ENCODE measurements around the gene KBTBD3. TPM values are rescaled to one million over a fixed set of nuclear protein-coding genes. Genes with fewer than 3 reads are reported as not detected.
A peak's percentile ranks its signal among the peaks of the same experiment; 100 is the strongest.

Gene KBTBD3, protein sequence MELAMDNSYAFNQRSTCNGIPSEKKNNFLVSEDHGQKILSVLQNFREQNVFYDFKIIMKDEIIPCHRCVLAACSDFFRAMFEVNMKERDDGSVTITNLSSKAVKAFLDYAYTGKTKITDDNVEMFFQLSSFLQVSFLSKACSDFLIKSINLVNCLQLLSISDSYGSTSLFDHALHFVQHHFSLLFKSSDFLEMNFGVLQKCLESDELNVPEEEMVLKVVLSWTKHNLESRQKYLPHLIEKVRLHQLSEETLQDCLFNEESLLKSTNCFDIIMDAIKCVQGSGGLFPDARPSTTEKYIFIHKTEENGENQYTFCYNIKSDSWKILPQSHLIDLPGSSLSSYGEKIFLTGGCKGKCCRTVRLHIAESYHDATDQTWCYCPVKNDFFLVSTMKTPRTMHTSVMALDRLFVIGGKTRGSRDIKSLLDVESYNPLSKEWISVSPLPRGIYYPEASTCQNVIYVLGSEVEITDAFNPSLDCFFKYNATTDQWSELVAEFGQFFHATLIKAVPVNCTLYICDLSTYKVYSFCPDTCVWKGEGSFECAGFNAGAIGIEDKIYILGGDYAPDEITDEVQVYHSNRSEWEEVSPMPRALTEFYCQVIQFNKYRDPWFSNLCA
- 3.4 and 4.0 TPM in 2 replicates for total RNA-seq (2014; rRNA removed; shearing (Covaris generic))

DNA sequence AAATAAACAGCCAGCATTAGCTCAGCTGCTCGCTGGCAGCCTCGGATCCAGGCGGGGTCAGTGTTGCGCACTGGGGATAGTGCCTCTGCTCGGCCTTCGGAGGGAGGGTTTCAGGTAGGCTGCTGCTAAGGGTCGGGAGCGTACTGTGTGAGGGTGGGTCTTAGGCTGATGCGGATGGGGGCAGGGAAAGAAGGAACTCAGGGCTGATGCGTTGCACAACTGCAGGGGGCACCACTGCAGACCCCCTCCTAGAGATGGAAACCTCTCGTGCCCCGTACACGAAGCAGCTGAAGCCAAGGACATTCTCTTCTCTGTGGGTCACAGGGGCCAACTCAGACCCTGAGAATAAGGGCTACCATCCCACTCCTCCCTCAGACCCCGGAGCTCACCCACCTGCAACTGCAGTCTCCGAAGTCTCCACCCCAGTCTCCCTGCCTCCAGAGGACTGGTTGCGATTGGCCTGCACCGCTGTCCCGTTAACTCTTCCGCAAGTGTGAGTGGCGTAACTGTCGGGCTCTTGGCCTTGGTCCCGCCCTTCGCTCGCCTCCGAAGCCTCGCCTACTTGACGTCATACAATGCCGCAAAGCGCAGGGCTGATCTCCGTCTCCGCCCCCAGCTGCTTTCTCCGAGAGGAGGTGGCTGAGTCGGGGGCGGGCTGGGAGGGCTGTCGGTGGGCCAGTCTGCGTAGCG lies at the start of gene KBTBD3:
KBTBD3 (minus strand) TSS at position 429 of the 690 bp plus-strand sequence. CDS start 18,250 bp downstream, outside the sequence.
- H3K36me3 ChIP-seq (replicated peaks; ENCODE audit: control insufficient read depth, insufficient read depth, low read length), result peaks cover 10% of the 10 kb centered on the region
- no peaks in the 10 kb centered on the region for H3K27me3 ChIP-seq (ENCODE audit: control insufficient read depth, insufficient read depth, low read length)
- peak within 1 kb of the TSS; percentile 93 for H3K4me3 ChIP-seq (ENCODE audit: insufficient read depth, low read depth, low read length)
- peak; percentile 89 for DNase-seq

DNA sequence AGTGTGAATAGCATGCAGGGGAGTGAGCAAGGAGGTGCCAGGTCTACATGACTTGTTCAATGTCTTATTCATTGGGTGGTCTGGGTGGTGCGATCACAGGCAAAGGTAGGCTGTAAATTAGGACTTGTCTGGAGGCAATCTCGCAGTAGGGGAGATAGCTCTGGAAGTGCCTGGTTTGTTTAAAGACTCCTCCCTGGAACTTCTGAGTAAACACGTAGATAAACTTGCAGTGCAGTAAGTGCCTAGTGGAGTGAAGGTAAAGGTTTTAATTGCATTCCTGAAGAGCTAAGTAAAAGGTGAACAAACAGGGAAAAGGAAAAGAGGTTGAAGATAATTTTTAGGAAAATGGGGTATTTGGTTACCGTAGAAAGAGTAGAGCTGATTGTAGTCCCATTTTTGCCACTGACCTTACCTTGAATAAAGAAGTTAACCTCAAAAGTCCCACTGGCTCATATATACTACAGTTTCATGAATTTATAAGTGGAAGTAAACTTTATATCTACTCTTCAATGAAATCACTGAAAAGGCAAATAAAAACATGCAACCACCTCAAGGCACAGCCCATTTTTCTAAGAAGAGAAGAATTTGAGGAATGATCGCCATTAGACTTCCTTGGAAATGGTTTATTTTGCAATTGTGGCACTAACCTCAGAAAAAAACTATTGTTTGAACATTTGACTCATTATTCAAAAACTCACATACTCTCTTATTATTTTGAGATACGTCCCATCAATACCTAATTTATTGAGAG lies 44.6 kb upstream of the KBTBD3 start:
- H3K36me3 ChIP-seq (replicated peaks; ENCODE audit: control insufficient read depth, insufficient read depth, low read length), result no peaks in the 10 kb centered on the region

DNA sequence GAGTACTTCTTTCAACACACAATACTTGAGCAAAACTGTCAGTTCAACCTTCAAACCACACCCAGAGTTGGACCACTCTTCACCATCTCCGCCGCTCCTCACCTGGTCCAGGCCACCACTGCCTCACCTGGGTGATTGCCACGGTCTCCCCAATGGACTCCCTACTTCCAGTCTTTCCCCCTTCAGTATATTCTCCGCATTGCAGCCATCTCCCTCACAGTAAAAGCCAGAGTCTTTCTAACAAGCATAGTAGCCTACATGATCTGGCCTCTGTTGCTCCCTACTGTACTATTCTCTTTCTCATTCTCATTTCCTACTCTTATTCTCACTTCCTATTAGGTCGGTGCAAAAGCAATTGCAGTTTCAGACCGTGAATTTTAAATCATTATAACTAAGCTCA lies 28.8 kb upstream of the KBTBD3 start:
- no peak for DNase-seq
- Histone ChIP-seq H3K4me3 (ENCODE audit: insufficient read depth, low read depth, low read length) (no peak overlapping the region), H3K27me3 (ENCODE audit: control insufficient read depth, insufficient read depth, low read length) (no peaks in the 10 kb centered on the region), H3K36me3 (replicated peaks; ENCODE audit: control insufficient read depth, insufficient read depth, low read length) (no peaks in the 10 kb centered on the region)

More for the DNA sequence above, 44.6 kb upstream of the KBTBD3 start:
- no peak for DNase-seq
- Histone ChIP-seq H3K27me3 (ENCODE audit: control insufficient read depth, insufficient read depth, low read length) (no peaks in the 10 kb centered on the region), H3K4me3 (ENCODE audit: insufficient read depth, low read depth, low read length) (no peak overlapping the region)

DNA sequence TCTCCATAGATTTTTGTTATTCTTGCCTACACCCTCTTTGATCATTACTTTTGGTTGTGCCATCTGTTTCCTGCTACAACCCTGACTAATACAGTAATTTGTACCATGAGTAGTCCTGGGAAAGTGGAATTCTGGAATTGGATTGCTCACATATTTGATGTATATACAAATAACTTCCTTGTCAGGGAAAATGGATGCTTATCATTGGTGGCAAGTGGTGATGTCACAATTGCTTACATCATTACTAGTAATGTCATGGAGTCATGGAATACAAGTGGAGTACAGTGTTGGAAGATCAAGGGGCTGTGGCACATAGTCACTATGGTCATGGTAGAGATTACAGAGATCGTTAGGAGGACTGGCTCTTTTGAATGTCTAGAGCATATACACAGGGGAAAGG lies 24.7 kb upstream of the KBTBD3 start:
- Histone ChIP-seq H3K4me3 (ENCODE audit: insufficient read depth, low read depth, low read length) (no peak overlapping the region), H3K27me3 (ENCODE audit: control insufficient read depth, insufficient read depth, low read length) (no peaks in the 10 kb centered on the region), H3K36me3 (replicated peaks; ENCODE audit: control insufficient read depth, insufficient read depth, low read length) (peaks cover 5% of the 10 kb centered on the region; the same call in 1 of the 2 replicates)
- DNase-seq, result no peak

DNA sequence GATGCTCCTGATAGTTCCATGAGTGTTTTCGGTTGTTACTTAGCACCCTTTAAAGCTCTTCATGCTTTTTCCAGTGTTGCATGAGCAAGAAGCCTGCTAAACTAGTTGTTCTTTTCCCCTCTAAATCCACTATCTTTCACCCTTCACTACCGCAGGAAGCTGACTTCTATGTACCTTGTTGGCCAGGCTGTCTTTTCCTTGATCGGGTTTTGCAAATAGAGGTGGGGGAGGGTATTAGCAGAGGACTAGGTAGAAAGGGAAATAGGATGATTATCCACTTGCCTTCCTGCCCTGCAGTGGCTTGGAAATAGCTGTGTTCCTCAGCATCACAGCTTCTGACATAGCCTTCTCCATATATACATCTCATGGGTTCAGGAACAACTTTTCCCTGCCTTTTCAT lies 24.2 kb upstream of the KBTBD3 start:
- H3K27me3 ChIP-seq (ENCODE audit: control insufficient read depth, insufficient read depth, low read length), result no peaks in the 10 kb centered on the region
- no peak overlapping the region for H3K4me3 ChIP-seq (ENCODE audit: insufficient read depth, low read depth, low read length)
- peaks cover 5% of the 10 kb centered on the region; the same call in 1 of the 2 replicates for H3K36me3 ChIP-seq (replicated peaks; ENCODE audit: control insufficient read depth, insufficient read depth, low read length)
- DNase-seq, result no peak

DNA sequence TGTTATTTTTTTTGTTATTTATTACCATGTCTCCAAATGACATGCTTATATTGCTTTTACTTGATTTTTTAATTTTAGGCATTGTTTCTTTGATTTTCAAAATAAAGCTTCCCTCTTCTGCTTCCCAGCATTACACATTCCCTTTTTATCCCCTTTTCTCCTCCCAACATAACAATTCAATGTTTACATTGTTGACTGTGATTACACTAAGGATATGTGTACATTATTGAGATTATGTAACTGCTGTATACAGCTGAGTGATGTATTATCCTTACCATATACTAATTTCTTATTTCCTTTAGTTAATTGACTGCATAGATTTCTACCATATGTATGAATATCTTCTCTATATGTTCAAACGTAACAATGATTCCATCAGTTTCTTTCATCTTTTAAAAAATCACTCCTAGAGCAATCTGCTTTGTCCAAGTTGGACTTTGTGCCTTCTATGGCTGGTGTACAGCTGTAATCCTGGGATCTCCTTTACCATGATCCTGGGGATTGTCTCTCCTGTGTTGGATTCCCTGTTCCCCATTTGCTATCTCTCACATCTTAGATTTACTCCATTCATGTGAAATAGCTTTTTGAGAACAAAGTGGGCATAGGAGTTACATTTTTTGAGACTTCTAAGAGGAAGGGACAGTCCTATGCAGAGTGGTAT lies 21.9 kb upstream of the KBTBD3 start:
- Histone ChIP-seq H3K36me3 (replicated peaks; ENCODE audit: control insufficient read depth, insufficient read depth, low read length) (peaks cover 10% of the 10 kb centered on the region), H3K27me3 (ENCODE audit: control insufficient read depth, insufficient read depth, low read length) (no peaks in the 10 kb centered on the region), H3K4me3 (ENCODE audit: insufficient read depth, low read depth, low read length) (no peak overlapping the region)
- no peak for DNase-seq

DNA sequence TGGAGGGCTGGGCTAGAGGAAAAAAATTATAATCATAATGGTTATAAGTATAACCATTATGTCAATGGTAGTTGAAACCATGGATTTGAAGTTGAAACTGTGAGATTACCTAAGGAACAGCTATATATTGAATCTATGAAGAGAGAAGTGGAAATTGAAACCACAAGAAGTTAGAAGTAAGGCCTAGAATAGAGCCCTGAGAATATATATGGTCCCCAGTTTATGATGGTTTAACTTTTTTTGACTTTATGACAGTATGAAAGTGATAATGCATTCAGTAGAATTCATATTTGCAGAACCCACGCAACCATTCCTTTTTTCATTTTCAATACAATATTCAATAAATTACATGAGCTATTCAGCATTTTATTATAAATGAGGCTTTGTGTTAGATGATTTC lies 15.3 kb upstream of the KBTBD3 start:
- DNase-seq, result no peak
- no peak overlapping the region for H3K4me3 ChIP-seq (ENCODE audit: insufficient read depth, low read depth, low read length)
- no peaks in the 10 kb centered on the region for H3K27me3 ChIP-seq (ENCODE audit: control insufficient read depth, insufficient read depth, low read length)
- peaks cover 18% of the 10 kb centered on the region for H3K36me3 ChIP-seq (replicated peaks; ENCODE audit: control insufficient read depth, insufficient read depth, low read length)

DNA sequence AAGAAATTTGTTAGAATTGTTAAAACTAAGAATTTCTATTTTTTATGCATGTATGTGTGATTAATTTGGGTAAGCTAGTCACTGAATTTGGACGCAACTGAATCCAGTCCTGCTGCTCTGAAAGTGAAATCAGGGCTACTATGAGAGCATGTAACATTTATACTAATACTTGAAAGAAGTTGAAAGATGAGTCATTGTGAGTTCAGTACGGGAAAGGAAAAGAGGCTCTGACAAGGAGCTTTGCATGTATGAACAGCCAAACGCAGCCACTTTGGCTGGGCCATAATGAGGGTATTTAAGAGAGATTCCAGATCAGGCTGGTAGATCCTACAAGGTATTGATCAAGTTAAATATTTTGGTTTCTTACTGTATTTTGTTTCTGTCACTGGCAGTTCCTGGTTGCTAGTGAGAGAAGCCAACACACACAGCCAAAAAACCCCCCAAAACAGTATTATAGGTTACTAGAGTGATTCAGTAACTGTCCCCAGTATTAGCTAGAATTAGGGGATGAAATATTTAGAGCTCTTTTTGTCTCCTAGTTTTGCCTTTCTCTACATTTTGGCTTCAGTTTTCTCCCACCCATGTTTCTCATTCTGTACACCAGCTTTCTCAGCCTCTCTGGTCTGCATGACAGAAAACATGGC lies 14.5 kb upstream of the KBTBD3 start:
- Histone ChIP-seq H3K36me3 (replicated peaks; ENCODE audit: control insufficient read depth, insufficient read depth, low read length) (peaks cover 15% of the 10 kb centered on the region), H3K4me3 (ENCODE audit: insufficient read depth, low read depth, low read length) (no peak overlapping the region), H3K27me3 (ENCODE audit: control insufficient read depth, insufficient read depth, low read length) (no peaks in the 10 kb centered on the region)
- no peak for DNase-seq

DNA sequence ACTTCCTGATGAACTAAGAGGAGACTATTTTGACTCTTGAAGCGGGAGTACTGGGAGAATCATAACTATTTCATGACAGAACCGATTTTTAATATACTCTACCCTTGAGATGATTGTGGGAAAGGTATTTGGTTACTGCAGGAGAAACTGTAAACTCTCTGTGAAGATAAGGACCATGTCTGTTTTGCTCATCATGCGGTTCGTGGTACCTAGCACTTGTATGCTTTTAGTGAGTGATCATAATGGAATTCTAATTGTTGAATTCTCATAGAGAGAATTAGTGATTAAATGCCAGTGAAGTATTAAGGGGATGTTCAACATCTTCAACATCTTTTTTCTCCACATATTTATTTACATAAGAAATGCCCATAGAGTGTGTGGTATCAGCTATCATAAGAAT lies 11.7 kb upstream of the KBTBD3 start:
- H3K4me3 ChIP-seq (ENCODE audit: insufficient read depth, low read depth, low read length), result no peak overlapping the region
- peaks cover 9% of the 10 kb centered on the region for H3K36me3 ChIP-seq (replicated peaks; ENCODE audit: control insufficient read depth, insufficient read depth, low read length)
- DNase-seq, result no peak
- H3K27me3 ChIP-seq (ENCODE audit: control insufficient read depth, insufficient read depth, low read length), result no peaks in the 10 kb centered on the region

DNA sequence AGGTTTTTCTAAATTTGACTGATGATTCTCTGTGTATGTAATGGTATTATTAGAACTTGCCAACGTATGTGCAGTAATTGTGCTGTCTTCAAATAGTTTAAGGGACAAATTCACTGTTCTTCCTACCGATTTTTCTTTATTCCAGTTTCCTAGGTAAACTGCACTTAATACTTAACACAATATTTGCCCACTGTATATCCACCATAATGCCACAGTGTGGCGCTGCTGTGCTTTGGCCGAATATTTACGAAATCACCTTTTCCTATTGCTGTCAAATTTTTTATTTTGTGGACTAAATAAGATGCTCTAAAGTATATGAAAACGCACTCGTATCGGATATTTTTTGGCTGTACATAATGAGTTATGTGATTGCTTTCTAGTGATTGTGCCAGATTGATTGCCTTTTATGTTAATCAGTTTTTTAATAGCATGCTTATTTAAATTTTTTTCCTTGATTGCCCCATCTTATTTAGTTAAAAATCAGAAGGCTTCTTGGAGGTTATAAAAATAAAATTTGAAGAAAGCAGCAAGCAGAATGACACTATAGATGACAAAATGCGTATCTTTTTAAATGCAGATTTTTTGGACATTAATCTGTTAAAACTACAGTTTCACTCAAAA lies 10.8 kb upstream of the KBTBD3 start:
- DNase-seq, result no peak
- Histone ChIP-seq H3K36me3 (replicated peaks; ENCODE audit: control insufficient read depth, insufficient read depth, low read length) (peaks cover 6% of the 10 kb centered on the region), H3K27me3 (ENCODE audit: control insufficient read depth, insufficient read depth, low read length) (no peaks in the 10 kb centered on the region), H3K4me3 (ENCODE audit: insufficient read depth, low read depth, low read length) (no peak overlapping the region)

DNA sequence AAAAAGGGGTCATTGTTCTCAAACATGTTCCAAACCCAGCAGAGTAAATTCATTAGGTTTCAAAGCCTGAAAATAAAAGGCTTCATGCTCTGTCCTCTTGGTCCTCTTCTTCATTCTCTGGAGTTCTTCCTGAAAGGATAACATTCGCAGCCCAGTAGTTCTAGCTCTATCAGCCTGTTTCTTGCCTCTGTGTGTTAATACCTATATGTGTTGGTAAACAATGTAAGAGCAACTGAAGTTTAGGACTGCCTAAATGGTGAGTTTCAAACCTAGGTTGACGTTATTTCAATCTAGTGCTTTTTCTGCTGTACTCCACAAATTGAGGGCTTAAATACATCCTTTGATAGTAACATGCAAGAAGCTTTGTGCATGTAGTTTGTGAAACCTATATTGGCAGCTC lies 9.7 kb upstream of the KBTBD3 start:
- DNase-seq, result no peak
- H3K4me3 ChIP-seq (ENCODE audit: insufficient read depth, low read depth, low read length), result no peak overlapping the region
- no peaks in the 10 kb centered on the region for H3K27me3 ChIP-seq (ENCODE audit: control insufficient read depth, insufficient read depth, low read length)
- peaks cover 6% of the 10 kb centered on the region for H3K36me3 ChIP-seq (replicated peaks; ENCODE audit: control insufficient read depth, insufficient read depth, low read length)

DNA sequence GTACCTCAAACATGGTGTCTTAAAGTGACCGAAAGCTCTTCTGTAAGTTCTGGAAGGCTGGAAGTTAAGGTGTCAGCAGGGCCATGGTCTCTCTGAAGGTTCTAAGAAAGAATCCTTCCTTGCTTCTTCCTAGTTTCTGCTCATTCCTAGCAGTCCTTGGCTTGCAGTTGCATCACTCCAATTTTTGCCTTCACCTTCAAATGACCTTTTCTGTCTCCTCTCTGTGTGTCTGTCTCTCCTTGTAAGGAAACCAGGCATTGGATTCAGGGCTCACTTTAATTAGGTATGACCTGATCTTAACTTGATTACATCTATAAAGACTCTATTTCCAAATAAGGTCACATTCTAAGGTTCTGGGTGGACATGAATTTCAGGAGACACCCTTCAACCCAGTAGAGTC lies 9.0 kb upstream of the KBTBD3 start:
- H3K4me3 ChIP-seq (ENCODE audit: insufficient read depth, low read depth, low read length), result no peak overlapping the region
- peaks cover 3% of the 10 kb centered on the region for H3K36me3 ChIP-seq (replicated peaks; ENCODE audit: control insufficient read depth, insufficient read depth, low read length)

DNA sequence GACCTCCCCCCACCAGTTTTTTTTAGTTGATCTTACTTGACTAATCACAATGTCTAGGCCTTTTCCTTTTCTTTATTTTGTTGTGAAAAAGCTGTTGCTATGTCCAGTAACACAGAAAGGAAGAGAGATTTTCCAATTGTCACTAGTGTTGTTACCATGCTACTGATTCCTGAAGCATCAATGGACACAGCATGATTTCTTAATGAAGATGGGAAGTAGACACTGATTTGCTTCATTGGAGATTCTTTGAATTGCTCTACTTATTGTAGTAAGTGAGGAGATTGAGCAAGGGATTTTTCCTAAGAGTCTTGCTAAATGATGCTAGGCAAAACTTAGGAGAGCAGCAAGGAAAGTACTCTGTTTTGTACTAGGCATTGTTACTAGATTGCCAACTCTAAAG lies 4.9 kb upstream of the KBTBD3 start:
- Histone ChIP-seq H3K27me3 (ENCODE audit: control insufficient read depth, insufficient read depth, low read length) (no peaks in the 10 kb centered on the region), H3K4me3 (ENCODE audit: insufficient read depth, low read depth, low read length) (no peak overlapping the region), H3K36me3 (replicated peaks; ENCODE audit: control insufficient read depth, insufficient read depth, low read length) (peaks cover 11% of the 10 kb centered on the region)
- no peak for DNase-seq

More for the DNA sequence above, 9.0 kb upstream of the KBTBD3 start:
- H3K27me3 ChIP-seq (ENCODE audit: control insufficient read depth, insufficient read depth, low read length), result no peaks in the 10 kb centered on the region
- DNase-seq, result no peak

Measured in H7 (cell line).